Stomach (tissue), 4 donors: ENCODE measurements around the gene ID4.

ENCODE experiments used
- CTCF ChIP-seq, 7 experiments: fragments of 450-650 bp in 4 of 7; fragments of 200-600 bp in 3 of 7; sonication (generic) in 3 of 7; IDR thresholded peaks; one replicate each; pipeline ENCODE4 v1.5.1; 2016 to 2019; ENCODE audit warnings: antibody characterized with exemption in 7 of 7, control low read depth in 2 of 7, mild to moderate bottlenecking in 1 of 7
- EP300 ChIP-seq: sonication (generic); formaldehyde crosslinking; IDR thresholded peaks from one replicate; pipeline ENCODE4 v1.6.1; 2017; ENCODE audit warnings: antibody characterized with exemption
- POLR2A ChIP-seq, 4 donors: fragments of 450-650 bp; IDR thresholded peaks; one replicate each; pipeline ENCODE4 v1.6.1; 2016; ENCODE audit warnings: antibody characterized with exemption in 4 of 4, control low read depth in 2 of 4, mild to moderate bottlenecking in 1 of 4, moderate library complexity in 1 of 4
- POLR2AphosphoS5 ChIP-seq, 3 donors: sonication (generic); formaldehyde crosslinking; IDR thresholded peaks; one replicate each; pipeline ENCODE4 v1.6.1; 2016; ENCODE audit warnings: antibody characterized with exemption in 3 of 3

- no peak for TF ChIP-seq CTCF (IDR thresholded peaks at IDR 0.05)
- TF ChIP-seq POLR2A (IDR thresholded peaks at IDR 0.05), result no peak
- TF ChIP-seq EP300, result no peak
- TF ChIP-seq POLR2AphosphoS5 (IDR thresholded peaks at IDR 0.05), result no peak
Observed at GRCh38 chr6:19855536-19855935, 18.4 kb downstream of the ID4 start.
